HG03439 (cell line): ENCODE results near the gene TLR5.

Experiments used
- ATAC-seq: cut with Tn5 transposase; IDR thresholded peaks from one replicate; pipeline ENCODE4 v1.9.1; 2021; ENCODE audit warnings: mild to moderate bottlenecking, moderate library complexity; ENCODE audit not compliant: unreplicated experiment

Gene TLR5

GRCh38 chr1:223075834-223076233 lies 67.2 kb downstream of the TLR5 start:
- ATAC-seq: no peak

GRCh38 chr1:223074445-223075300 lies 68.4 kb downstream of the TLR5 start:
- ATAC-seq: no peak

- no peak for ATAC-seq
These were observed 74.0 kb downstream of the TLR5 start for GRCh38 chr1:223068900-223069665.

DNA sequence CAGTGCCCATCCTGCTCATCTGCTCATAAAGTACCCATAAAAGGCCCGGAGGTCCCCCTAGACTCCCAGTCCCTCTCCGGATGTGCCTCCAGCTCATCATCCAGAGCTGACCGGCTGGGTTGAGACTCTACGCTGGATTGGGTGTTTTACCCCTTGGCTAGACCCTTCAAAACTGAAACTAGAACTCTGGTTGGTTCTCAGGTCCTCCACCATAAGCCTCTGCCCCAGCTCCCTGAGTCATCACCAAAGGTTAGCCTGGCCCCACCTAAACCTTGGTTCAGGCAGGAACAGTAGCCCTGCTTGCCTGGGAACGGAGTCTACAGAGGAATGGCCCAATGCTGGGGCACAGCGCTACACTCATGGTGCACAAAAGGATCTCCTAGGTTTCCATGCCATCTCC lies 75.1 kb downstream of the TLR5 start:
- ATAC-seq: no peak

GRCh38 chr1:223066415-223066814 lies 76.6 kb downstream of the TLR5 start:
- no peak for ATAC-seq

DNA sequence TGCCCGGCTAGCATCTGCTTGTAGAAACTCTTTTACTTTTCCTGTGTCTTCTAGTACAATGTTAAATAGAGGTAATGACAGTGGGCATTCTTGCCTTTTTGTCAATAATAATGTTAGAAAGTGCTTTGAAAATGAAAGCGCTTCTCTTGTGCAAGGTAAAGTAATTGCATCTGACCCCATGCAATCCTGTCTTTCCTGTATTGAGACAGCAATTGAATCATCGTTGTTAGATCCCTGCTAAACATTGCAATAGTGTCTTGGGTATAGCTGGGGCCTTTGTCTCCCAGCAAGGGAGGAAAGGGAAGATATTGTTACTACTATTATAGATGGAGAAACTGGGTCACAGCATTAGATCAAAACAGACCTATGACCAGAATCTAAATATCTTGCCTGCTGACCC lies 80.9 kb downstream of the TLR5 start:
- no peak for ATAC-seq

- no peak for ATAC-seq
These were observed 83.5 kb downstream of the TLR5 start for GRCh38 chr1:223059526-223059925.
